IPS-NIHi7 (cell line): Measurements from ENCODE around the gene VAPA.

ENCODE experiments used
- DNase-seq: peaks from one replicate; pipeline ENCODE4 v3.0.0; 2012; ENCODE audit warnings: mixed read lengths; ENCODE audit errors: extremely low spot score

The VAPA gene

DNA sequence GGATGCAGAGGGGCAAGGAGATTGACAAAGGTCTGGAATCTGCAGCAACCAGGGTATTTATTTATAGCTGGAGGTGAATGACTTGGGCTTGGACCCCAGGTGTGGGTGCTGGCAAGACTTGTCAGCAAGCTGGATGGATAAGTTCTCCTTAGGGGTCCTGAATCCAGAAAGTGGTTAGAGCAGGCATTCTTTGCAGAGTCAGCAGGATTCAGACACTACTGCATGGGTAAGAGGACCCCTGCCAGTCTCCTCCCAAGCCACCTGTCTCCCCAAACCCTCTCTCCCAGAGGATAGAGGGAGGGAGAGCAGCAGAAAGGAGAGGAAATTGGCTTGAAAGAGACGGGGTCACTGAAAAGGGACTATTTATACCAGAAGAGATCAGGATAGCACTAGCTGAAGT, 89.5 kb downstream of the VAPA start:
- no peak for DNase-seq

DNA sequence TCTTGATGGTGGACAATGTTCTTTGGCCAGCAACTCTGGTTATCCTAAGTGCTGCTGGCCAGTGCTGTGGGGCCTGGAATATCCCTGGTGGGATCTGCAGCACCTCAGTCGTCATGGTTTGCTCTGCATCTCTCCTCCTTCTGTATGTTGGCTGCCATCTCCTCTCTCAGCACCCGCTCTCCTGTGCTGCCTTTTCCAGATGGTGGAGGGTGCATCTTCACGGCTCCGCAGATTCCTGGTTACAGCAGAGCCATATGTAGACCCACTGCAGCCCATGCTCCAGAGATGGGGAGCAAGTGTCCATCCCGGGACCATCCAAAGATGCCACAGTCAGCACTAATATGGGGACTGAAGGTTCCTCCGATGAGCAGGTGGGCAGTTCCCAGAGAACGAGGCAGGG, 90.0 kb downstream of the VAPA start:
- DNase-seq: no peak

DNA sequence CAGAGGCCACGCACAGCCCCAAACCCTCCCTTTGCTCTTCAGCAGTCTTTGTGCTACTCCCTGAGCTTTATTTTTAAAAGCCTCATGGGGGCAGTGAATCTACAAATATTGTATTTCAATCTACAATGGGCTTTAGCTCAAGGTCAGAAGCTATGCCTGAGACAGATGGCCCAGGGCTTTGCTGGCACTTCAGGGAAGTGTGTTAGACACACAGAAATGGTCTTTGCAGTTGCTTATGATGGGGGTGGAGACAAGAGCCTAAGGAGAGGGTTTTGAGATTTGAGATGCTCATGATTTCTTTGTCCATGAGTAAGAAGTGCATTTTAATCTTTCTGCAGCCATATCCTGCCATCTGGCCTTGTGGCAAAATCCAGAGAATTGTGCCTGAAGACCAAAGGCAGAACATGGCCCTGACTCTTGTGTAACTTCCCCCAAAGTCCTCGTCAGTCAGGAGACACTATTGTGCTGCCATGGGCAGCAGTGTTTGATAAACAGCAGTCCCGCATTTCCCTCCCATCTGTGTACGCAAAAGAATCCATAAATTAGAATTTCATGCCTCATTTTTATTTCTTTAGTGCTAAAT, 92.6 kb downstream of the VAPA start:
- no peak for DNase-seq

DNA sequence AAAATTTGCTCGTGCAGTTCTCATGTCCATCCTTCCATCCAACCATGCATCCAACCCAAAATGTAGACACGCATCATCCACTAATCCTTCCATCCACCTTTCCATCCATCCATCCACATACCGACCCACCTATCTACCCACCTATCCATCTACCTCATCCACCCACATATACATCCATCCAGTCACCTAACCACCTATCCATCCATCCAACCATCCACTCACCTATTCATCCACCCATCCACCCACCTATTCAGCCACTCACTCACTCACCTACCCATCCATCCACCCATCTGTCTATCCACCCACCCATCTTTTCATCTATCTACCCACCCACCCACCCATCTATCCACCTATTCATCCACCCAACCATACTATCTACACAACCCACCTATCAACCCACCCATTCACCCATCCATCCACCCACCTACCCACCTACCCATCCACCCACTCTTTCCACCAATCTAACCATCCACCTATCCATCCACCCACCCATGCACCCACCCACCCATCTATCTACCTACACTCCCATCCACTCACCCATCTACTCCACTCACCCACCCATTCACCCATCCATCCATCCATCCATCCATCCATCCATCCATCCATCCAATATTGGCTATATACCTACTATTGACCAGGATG, 94.3 kb downstream of the VAPA start:
- no peak for DNase-seq
